H7 (cell line): ENCODE data around the gene PIWIL4. TPM values are rescaled to one million over a fixed set of nuclear protein-coding genes. Genes with fewer than 3 reads are reported as not detected.
"Not testable (repeated sequence)": the region's sequence is repeated elsewhere in the genome, so short reads cannot be mapped to it uniquely, and the experiment has no call there.

Source experiments
- DNase-seq: peaks from one replicate; pipeline ENCODE4 v3.0.0; 2012
- H3K27me3 ChIP-seq: 2 replicates; pipeline ENCODE4 v1.6.0; 2011; ENCODE audit warnings: mild to moderate bottlenecking, low read length; ENCODE audit not compliant: control insufficient read depth, insufficient read depth
- H3K36me3 ChIP-seq: replicated peaks from 2 replicates; pipeline ENCODE4 v1.5.1; 2011; ENCODE audit warnings: low read length; ENCODE audit not compliant: control insufficient read depth, insufficient read depth
- H3K4me3 ChIP-seq: 2 replicates; pipeline ENCODE4 v1.5.1; 2011; ENCODE audit warnings: low read depth, mild to moderate bottlenecking, control low read depth, low read length, moderate library complexity; ENCODE audit not compliant: insufficient read depth
- total RNA-seq: library from RNA; depleted of rRNA; stranded (reverse); fragments of >200 nt; shearing (Covaris generic); gene quantifications from 2 replicates; pipeline ENCODE4 v1.2.3, GENCODE V29; 2014

The PIWIL4 gene
- total RNA-seq, 1 experiment from 2014 or later, result 1.2 TPM

- Histone ChIP-seq H3K27me3 (no peaks in the 10 kb centered on the region; the same call in none of the 2 replicates), H3K36me3 (no peaks in the 10 kb centered on the region), H3K4me3 (no peak overlapping the region)
- no peak for DNase-seq
These were observed 27.7 kb upstream of the PIWIL4 start for GRCh38 chr11:94539420-94539819.

GRCh38 chr11:94543695-94544645 lies 23.2 kb upstream of the PIWIL4 start, which contains the start of gene FUT4:
Gene FUT4 (plus strand): TSS chr11:94543921. CDS start chr11:94544134, 213 bp downstream.
- peak; percentile 95 for DNase-seq
- peaks cover 16% of the 10 kb centered on the region for H3K27me3 ChIP-seq
- no peaks in the 10 kb centered on the region for H3K36me3 ChIP-seq
- H3K4me3 ChIP-seq, result peak within 1 kb of the TSS; percentile 72

- peak overlapping the region; percentile 72 for H3K4me3 ChIP-seq
- peaks cover 16% of the 10 kb centered on the region for H3K27me3 ChIP-seq
- peak; percentile 75 for DNase-seq
- H3K36me3 ChIP-seq, result no peaks in the 10 kb centered on the region
These were observed 22.4 kb upstream of the PIWIL4 start for GRCh38 chr11:94544646-94545263.

- DNase-seq, result peak; percentile 49
- peaks cover 16% of the 10 kb centered on the region for H3K27me3 ChIP-seq
- peak overlapping the region; percentile 72 for H3K4me3 ChIP-seq
- H3K36me3 ChIP-seq, result no peaks in the 10 kb centered on the region
These were observed 21.7 kb upstream of the PIWIL4 start for GRCh38 chr11:94545264-94546161.

- Histone ChIP-seq H3K4me3 (peak overlapping the region; percentile 72), H3K27me3 (peaks cover 16% of the 10 kb centered on the region), H3K36me3 (no peaks in the 10 kb centered on the region)
- DNase-seq, result peak; percentile 34
These were observed 21.1 kb upstream of the PIWIL4 start for GRCh38 chr11:94546162-94546470.

- H3K36me3 ChIP-seq, result no peaks in the 10 kb centered on the region
- H3K4me3 ChIP-seq, result no peak overlapping the region; the same call in 1 of the 2 replicates
- no peak for DNase-seq
- peaks cover 16% of the 10 kb centered on the region for H3K27me3 ChIP-seq
These were observed 20.3 kb upstream of the PIWIL4 start for GRCh38 chr11:94546886-94547285.

GRCh38 chr11:94549146-94549545 lies 18.0 kb upstream of the PIWIL4 start:
- DNase-seq, result no peak
- Histone ChIP-seq H3K36me3 (no peaks in the 10 kb centered on the region), H3K4me3 (no peak overlapping the region), H3K27me3 (peaks cover 16% of the 10 kb centered on the region)

GRCh38 chr11:94550513-94550912 lies 16.7 kb upstream of the PIWIL4 start:
- DNase-seq, result no peak
- Histone ChIP-seq H3K27me3 (peaks cover 6% of the 10 kb centered on the region), H3K36me3 (no peaks in the 10 kb centered on the region), H3K4me3 (no peak overlapping the region)

GRCh38 chr11:94553938-94554337 lies 13.2 kb upstream of the PIWIL4 start:
- H3K27me3 ChIP-seq, result no peaks in the 10 kb centered on the region
- H3K4me3 ChIP-seq, result no peak overlapping the region
- no peaks in the 10 kb centered on the region for H3K36me3 ChIP-seq
- no peak for DNase-seq

GRCh38 chr11:94555752-94556329 lies 11.3 kb upstream of the PIWIL4 start:
- H3K4me3 ChIP-seq, H3K27me3 ChIP-seq, DNase-seq, H3K36me3 ChIP-seq: not testable (repeated sequence)

- Histone ChIP-seq H3K27me3 (no peaks in the 10 kb centered on the region), H3K36me3 (no peaks in the 10 kb centered on the region), H3K4me3 (no peak overlapping the region)
- DNase-seq, result no peak
These were observed 9.7 kb upstream of the PIWIL4 start for GRCh38 chr11:94557421-94557820.

- H3K27me3 ChIP-seq, result no peaks in the 10 kb centered on the region
- no peak overlapping the region for H3K4me3 ChIP-seq
- DNase-seq, result no peak
- H3K36me3 ChIP-seq, result no peaks in the 10 kb centered on the region
These were observed 9.2 kb upstream of the PIWIL4 start for GRCh38 chr11:94557992-94558391.

GRCh38 chr11:94558468-94558867 lies 8.7 kb upstream of the PIWIL4 start:
- H3K27me3 ChIP-seq, result no peaks in the 10 kb centered on the region
- H3K4me3 ChIP-seq, result no peak overlapping the region
- H3K36me3 ChIP-seq, result no peaks in the 10 kb centered on the region
- no peak for DNase-seq

- H3K27me3 ChIP-seq, result no peaks in the 10 kb centered on the region
- DNase-seq, result no peak
- no peak overlapping the region for H3K4me3 ChIP-seq
- H3K36me3 ChIP-seq, result no peaks in the 10 kb centered on the region
These were observed 8.2 kb upstream of the PIWIL4 start for GRCh38 chr11:94558932-94559331.
